ENCODE measurements around the gene PEX11A.

The PEX11A gene

GRCh38 chr15:89677381-89677780, 13.2 kb downstream of the PEX11A start (continued):
- TF ChIP-seq, protein P1, sequence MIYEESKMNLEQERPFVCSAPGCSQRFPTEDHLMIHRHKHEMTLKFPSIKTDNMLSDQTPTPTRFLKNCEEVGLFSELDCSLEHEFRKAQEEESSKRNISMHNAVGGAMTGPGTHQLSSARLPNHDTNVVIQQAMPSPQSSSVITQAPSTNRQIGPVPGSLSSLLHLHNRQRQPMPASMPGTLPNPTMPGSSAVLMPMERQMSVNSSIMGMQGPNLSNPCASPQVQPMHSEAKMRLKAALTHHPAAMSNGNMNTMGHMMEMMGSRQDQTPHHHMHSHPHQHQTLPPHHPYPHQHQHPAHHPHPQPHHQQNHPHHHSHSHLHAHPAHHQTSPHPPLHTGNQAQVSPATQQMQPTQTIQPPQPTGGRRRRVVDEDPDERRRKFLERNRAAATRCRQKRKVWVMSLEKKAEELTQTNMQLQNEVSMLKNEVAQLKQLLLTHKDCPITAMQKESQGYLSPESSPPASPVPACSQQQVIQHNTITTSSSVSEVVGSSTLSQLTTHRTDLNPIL (CRISPR knock-in tag; IDR thresholded peaks at IDR 0.05; ENCODE audit: low read depth): no peak
- no peak for TF ChIP-seq ZFP30 (CRISPR knock-in tag; IDR thresholded peaks at IDR 0.05)
- no peak for TF ChIP-seq CSDC2 (CRISPR knock-in tag; IDR thresholded peaks at IDR 0.05)
- TF ChIP-seq TCF4 (CRISPR knock-in tag; IDR thresholded peaks at IDR 0.05; ENCODE audit: borderline replicate concordance): no peak

GRCh38 chr15:89675606-89676005, 14.9 kb downstream of the PEX11A start:
- no peak for ATAC-seq
- TF ChIP-seq, protein P2, sequence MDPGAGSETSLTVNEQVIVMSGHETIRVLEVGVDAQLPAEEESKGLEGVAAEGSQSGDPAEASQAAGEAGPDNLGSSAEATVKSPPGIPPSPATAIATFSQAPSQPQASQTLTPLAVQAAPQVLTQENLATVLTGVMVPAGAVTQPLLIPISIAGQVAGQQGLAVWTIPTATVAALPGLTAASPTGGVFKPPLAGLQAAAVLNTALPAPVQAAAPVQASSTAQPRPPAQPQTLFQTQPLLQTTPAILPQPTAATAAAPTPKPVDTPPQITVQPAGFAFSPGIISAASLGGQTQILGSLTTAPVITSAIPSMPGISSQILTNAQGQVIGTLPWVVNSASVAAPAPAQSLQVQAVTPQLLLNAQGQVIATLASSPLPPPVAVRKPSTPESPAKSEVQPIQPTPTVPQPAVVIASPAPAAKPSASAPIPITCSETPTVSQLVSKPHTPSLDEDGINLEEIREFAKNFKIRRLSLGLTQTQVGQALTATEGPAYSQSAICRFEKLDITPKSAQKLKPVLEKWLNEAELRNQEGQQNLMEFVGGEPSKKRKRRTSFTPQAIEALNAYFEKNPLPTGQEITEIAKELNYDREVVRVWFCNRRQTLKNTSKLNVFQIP (CRISPR knock-in tag; IDR thresholded peaks at IDR 0.05; ENCODE audit: borderline replicate concordance, low read depth): no peak
- TF ChIP-seq SNAI2 (CRISPR knock-in tag; IDR thresholded peaks at IDR 0.05) (no peak), ZNF70 (CRISPR knock-in tag; IDR thresholded peaks at IDR 0.05) (no peak), ZFP3 (CRISPR knock-in tag; IDR thresholded peaks at IDR 0.05) (no peak), ARNTL (CRISPR knock-in tag; IDR thresholded peaks at IDR 0.05; ENCODE audit: borderline replicate concordance, low read depth) (no peak), CSDC2 (CRISPR knock-in tag; IDR thresholded peaks at IDR 0.05) (no peak), RARB (CRISPR knock-in tag; IDR thresholded peaks at IDR 0.05) (no peak), BACH2 (CRISPR knock-in tag; IDR thresholded peaks at IDR 0.05; ENCODE audit: borderline replicate concordance) (no peak), ZC3H10 (CRISPR knock-in tag; IDR thresholded peaks at IDR 0.05) (no peak)

DNA sequence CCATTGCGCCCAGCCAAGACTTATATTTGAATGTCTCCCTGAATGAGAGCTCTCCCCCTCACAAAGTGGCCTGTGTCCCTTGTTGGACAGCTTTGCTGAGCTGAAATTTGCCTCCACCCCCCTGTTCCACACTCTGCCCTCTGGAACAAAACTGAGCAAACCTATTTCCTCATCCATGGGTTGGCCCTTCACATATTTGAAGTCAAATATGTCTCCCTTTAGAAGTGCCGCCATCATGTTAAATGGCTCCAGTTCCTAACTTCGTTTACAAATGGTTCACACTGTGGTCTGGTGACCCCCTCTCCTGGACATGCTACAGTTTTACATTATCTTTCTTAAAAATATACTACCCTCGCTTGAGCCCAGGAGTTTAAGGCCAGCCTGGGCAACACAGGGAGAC, 16.0 kb downstream of the PEX11A start:
- TF ChIP-seq ZFP3 (CRISPR knock-in tag; IDR thresholded peaks at IDR 0.05): no peak
- no peak for TF ChIP-seq PATZ1 (CRISPR knock-in tag; IDR thresholded peaks at IDR 0.05; ENCODE audit: borderline replicate concordance)
- no peak for TF ChIP-seq CSRNP3 (CRISPR knock-in tag; IDR thresholded peaks at IDR 0.05)
- TF ChIP-seq, protein P2 (CRISPR knock-in tag; IDR thresholded peaks at IDR 0.05; ENCODE audit: borderline replicate concordance, low read depth): no peak
- no peak for TF ChIP-seq CSDC2 (CRISPR knock-in tag; IDR thresholded peaks at IDR 0.05)
- TF ChIP-seq, protein P1 (CRISPR knock-in tag; IDR thresholded peaks at IDR 0.05; ENCODE audit: low read depth): no peak
- TF ChIP-seq TCF4 (CRISPR knock-in tag; IDR thresholded peaks at IDR 0.05; ENCODE audit: borderline replicate concordance): no peak
- TF ChIP-seq ZNF8 (CRISPR knock-in tag; IDR thresholded peaks at IDR 0.05): no peak
- no peak for TF ChIP-seq ISL1 (CRISPR knock-in tag; IDR thresholded peaks at IDR 0.05)
- TF ChIP-seq ZC3H10 (CRISPR knock-in tag; IDR thresholded peaks at IDR 0.05): no peak
- TF ChIP-seq SNAI2 (CRISPR knock-in tag; IDR thresholded peaks at IDR 0.05): no peak
- no peak for ATAC-seq

GRCh38 chr15:89673165-89673512, 17.4 kb downstream of the PEX11A start:
- ATAC-seq: peak; percentile 75
- TF ChIP-seq BACH2 (CRISPR knock-in tag; IDR thresholded peaks at IDR 0.05; ENCODE audit: borderline replicate concordance): no peak

All from SK-N-SH treated with all-trans-retinoic acid at 6 μM for 48 hours (cell line).